G401.6 (cell line): Measurements from ENCODE around the gene SALL4.
"Not testable (repeated sequence)": the region's sequence is repeated elsewhere in the genome, so short reads cannot be mapped to it uniquely, and the experiment has no call there.

Experiments used
- FAIRE-seq: peaks from 2 replicates; lab custom pipeline; 2012; peaks lifted over from hg19 to GRCh38; lab: Jason Lieb, UNC

The SALL4 gene

GRCh38 chr20:51801122-51801822, 1.0 kb downstream of the SALL4 start:
- FAIRE-seq, result no peak

- no peak for FAIRE-seq
Observed at GRCh38 chr20:51800872-51801121, 1.5 kb downstream of the SALL4 start.

- FAIRE-seq, result peak; percentile 82
Observed at GRCh38 chr20:51800060-51800871, 2.1 kb downstream of the SALL4 start.

- FAIRE-seq, result peak; percentile 42
Observed at GRCh38 chr20:51799401-51799860, 2.9 kb downstream of the SALL4 start.

GRCh38 chr20:51797357-51798025, 4.8 kb downstream of the SALL4 start:
- peak; percentile 98 for FAIRE-seq

GRCh38 chr20:51796340-51796739, 6.0 kb downstream of the SALL4 start:
- no peak for FAIRE-seq

GRCh38 chr20:51792960-51793359, 9.4 kb downstream of the SALL4 start:
- no peak for FAIRE-seq

- no peak for FAIRE-seq
Observed at GRCh38 chr20:51791626-51792025, 10.7 kb downstream of the SALL4 start.

GRCh38 chr20:51790256-51790655, 12.1 kb downstream of the SALL4 start:
- FAIRE-seq, result no peak

GRCh38 chr20:51789434-51789833, 12.9 kb downstream of the SALL4 start:
- FAIRE-seq, result no peak

- no peak for FAIRE-seq
Observed at GRCh38 chr20:51788822-51789221, 13.5 kb downstream of the SALL4 start.

GRCh38 chr20:51784299-51784698, 18.0 kb downstream of the SALL4 start:
- no peak for FAIRE-seq

GRCh38 chr20:51778229-51778759, 24.0 kb downstream of the SALL4 start:
- not testable (repeated sequence) for FAIRE-seq

GRCh38 chr20:51775241-51775640, 27.1 kb downstream of the SALL4 start:
- FAIRE-seq, result no peak

GRCh38 chr20:51772236-51772635, 30.1 kb downstream of the SALL4 start:
- no peak for FAIRE-seq

- no peak for FAIRE-seq
Observed at GRCh38 chr20:51769976-51770615, 32.2 kb downstream of the SALL4 start.

GRCh38 chr20:51768759-51769517, 33.4 kb downstream of the SALL4 start:
- FAIRE-seq, result no peak

GRCh38 chr20:51767867-51768758, 34.2 kb downstream of the SALL4 start, which contains the start of gene ATP9A:
ATP9A (minus strand) TSS chr20:51768390; CDS start chr20:51768369, 21 bp downstream.
- FAIRE-seq, result no peak

- no peak for FAIRE-seq
Observed at GRCh38 chr20:51766994-51767866, 35.1 kb downstream of the SALL4 start.

GRCh38 chr20:51765381-51765780, 36.9 kb downstream of the SALL4 start:
- FAIRE-seq, result not testable (repeated sequence)
